GM12878 (cell line): Measurements from ENCODE around the gene FURIN. TPM values are rescaled to one million over a fixed set of nuclear protein-coding genes. Genes with fewer than 3 reads are reported as not detected.
A peak's percentile ranks its signal among the peaks of the same experiment; 100 is the strongest.

Source experiments
- BCL3 ChIP-seq: IDR thresholded peaks from 2 replicates; pipeline ENCODE4 v1.6.1; 2011; ENCODE audit warnings: borderline replicate concordance, low read depth, mild to moderate bottlenecking, moderate library complexity, low read length; ENCODE audit not compliant: insufficient read depth, poor library complexity, severe bottlenecking
- BHLHE40 ChIP-seq, 2 experiments: fragments of 450-650 bp in 1 of 2; IDR thresholded peaks; 2 replicates each; pipeline ENCODE4 v1.6.1; 2011 to 2017; ENCODE audit warnings: low read depth in 2 of 2, borderline replicate concordance in 1 of 2, improper control_type of control experiment in 1 of 2, low read length in 1 of 2, mild to moderate bottlenecking in 1 of 2
- CBX3 ChIP-seq: fragments of 200-600 bp; sonication (generic); IDR thresholded peaks from 2 replicates; pipeline ENCODE4 v1.6.1; 2016; ENCODE audit warnings: low read depth, borderline replicate concordance
- EP300 ChIP-seq, 2 experiments: fragments of 150-350 bp in 1 of 2; IDR thresholded peaks; 2 replicates each; pipeline ENCODE4 v1.6.1; 2011 to 2012; ENCODE audit warnings: low read depth in 2 of 2, low read length in 2 of 2, borderline replicate concordance in 1 of 2, improper control_type of control experiment in 1 of 2, inconsistent platforms in 1 of 2; ENCODE audit not compliant: control insufficient read depth in 1 of 2
- HDAC2 ChIP-seq: fragments of 200-600 bp; sonication (generic); IDR thresholded peaks from 2 replicates; pipeline ENCODE4 v1.6.1; 2017
- IKZF1 ChIP-seq: fragments of 450-650 bp; conservative IDR thresholded peaks from 2 replicates; pipeline ENCODE4 v1.6.1; 2017; ENCODE audit warnings: antibody characterized with exemption, mild to moderate bottlenecking
- JUND ChIP-seq: IDR thresholded peaks from 2 replicates; pipeline ENCODE4 v1.6.1; 2012; ENCODE audit warnings: low read depth, mild to moderate bottlenecking, low read length, improper control_type of control experiment, moderate library complexity
- MLLT1 ChIP-seq: fragments of 450-650 bp; IDR thresholded peaks from 2 replicates; pipeline ENCODE4 v1.6.1; 2016; ENCODE audit warnings: mild to moderate bottlenecking
- MYB ChIP-seq: fragments of 150-350 bp; IDR thresholded peaks from 2 replicates; pipeline ENCODE4 v1.6.1; 2014; ENCODE audit warnings: mild to moderate bottlenecking, low read depth, low read length, borderline replicate concordance
- NFIC ChIP-seq: IDR thresholded peaks from 2 replicates; pipeline ENCODE4 v1.6.1; 2012; ENCODE audit warnings: low read depth, mild to moderate bottlenecking, inconsistent platforms, low read length, moderate library complexity
- NFXL1 ChIP-seq: fragments of 450-650 bp; IDR thresholded peaks from 2 replicates; pipeline ENCODE4 v1.6.1; 2017; ENCODE audit warnings: antibody characterized with exemption, mild to moderate bottlenecking, borderline replicate concordance
- NFYB ChIP-seq: IDR thresholded peaks from 2 replicates; pipeline ENCODE4 v1.6.1; 2011; ENCODE audit warnings: low read depth, mild to moderate bottlenecking, low read length, improper control_type of control experiment, moderate library complexity; ENCODE audit not compliant: insufficient read depth
- NKRF ChIP-seq: fragments of 450-650 bp; conservative IDR thresholded peaks from 2 replicates; pipeline ENCODE4 v1.6.1; 2017; ENCODE audit warnings: mild to moderate bottlenecking, moderate library complexity
- POLR2A ChIP-seq: IDR thresholded peaks from 2 replicates; pipeline ENCODE4 v1.6.1; 2011; ENCODE audit warnings: low read depth, mild to moderate bottlenecking, low read length
- RB1 ChIP-seq: fragments of 450-650 bp; formaldehyde crosslinking; IDR thresholded peaks from 2 replicates; pipeline ENCODE4 v1.6.1; 2017; ENCODE audit warnings: mild to moderate bottlenecking, borderline replicate concordance
- RBBP5 ChIP-seq: fragments of 200-600 bp; sonication (generic); conservative IDR thresholded peaks from 2 replicates; pipeline ENCODE4 v1.6.1; 2016
- RELA ChIP-seq: fragments of 450-650 bp; IDR thresholded peaks from 2 replicates; pipeline ENCODE4 v1.8.0; 2014; ENCODE audit warnings: borderline replicate concordance; ENCODE audit not compliant: partially characterized antibody
- RUNX3 ChIP-seq: IDR thresholded peaks from 2 replicates; pipeline ENCODE4 v1.6.1; 2012; ENCODE audit warnings: low read length, inconsistent platforms
- SKIL ChIP-seq: fragments of 450-650 bp; IDR thresholded peaks from 2 replicates; pipeline ENCODE4 v1.6.1; 2017; ENCODE audit warnings: mild to moderate bottlenecking, low read depth, inconsistent platforms; ENCODE audit not compliant: poor library complexity, severe bottlenecking
- STAT1 ChIP-seq: fragments of 450-650 bp; conservative IDR thresholded peaks from 2 replicates; pipeline ENCODE4 v1.6.1; 2014; ENCODE audit warnings: antibody characterized with exemption, mild to moderate bottlenecking
- USF2 ChIP-seq: IDR thresholded peaks from 2 replicates; pipeline ENCODE4 v1.6.1; 2011; ENCODE audit warnings: low read depth, low read length, improper control_type of control experiment, borderline replicate concordance
- ZZZ3 ChIP-seq: IDR thresholded peaks from 2 replicates; pipeline ENCODE4 v1.6.1; 2011; ENCODE audit warnings: low read depth; ENCODE audit not compliant: control insufficient read depth, insufficient read length
- polyA plus RNA-seq, 11 experiments: library from polyadenylated mRNA; depleted of rRNA in 4 of 11; unstranded in 6 of 11; stranded (reverse) in 5 of 11; fragments of >200 nt; fragmentation: Nextera tagmentation in 4 of 11; fragmentation: Illumina TruSeq in 1 of 11; extraction: Ambion mirVana in 4 of 11; extraction: Trizol in 1 of 11; gene quantifications; 1 replicate in 1 of 11; 2 replicates in 10 of 11; pipeline versions ENCODE4 v1.2.1 to v1.2.3, GENCODE V29; 2011 to 2016; ENCODE audit warnings: inconsistent platforms in 2 of 11, missing spikeins in 2 of 11, low read depth in 1 of 11
- total RNA-seq, 4 experiments: library from RNA; depleted of rRNA in 3 of 4; stranded (reverse); fragments of >200 nt in 3 of 4; fragmentation: Illumina TruSeq in 1 of 4; extraction: Trizol in 1 of 4; gene quantifications; 2 replicates each; pipeline versions ENCODE4 v1.2.1 to v1.2.3, GENCODE V29; 2013 to 2021

The FURIN gene
- total and polyA plus RNA-seq, 10 of the 15 experiments (the other 5 are each of a cell fraction or from before 2014, with no cell fraction given) = 0.47 to 39.9 (median 8.0) TPM

GRCh38 chr15:90871716-90872485, 3.5 kb downstream of the FURIN start (continued):
- 0 out of 4 replicates have a peak, but pooled peaks of 1 of the 2 experiments have one; percentile 25 for TF ChIP-seq BHLHE40 (IDR thresholded peaks at IDR 0.05; ENCODE audit: borderline replicate concordance in 1 of 2, low read depth in 2 of 2, low read length in 1 of 2)
- peak; percentile 46; the same call in 1 of the 2 replicates for TF ChIP-seq NKRF
- 0 out of 2 replicates have a peak, but pooled peaks have one; percentile 5 for TF ChIP-seq MLLT1
- TF ChIP-seq MYB = no peak
- TF ChIP-seq EP300 (IDR thresholded peaks at IDR 0.05; ENCODE audit: borderline replicate concordance in 1 of 2, control insufficient read depth in 1 of 2, low read depth in 2 of 2, low read length in 2 of 2) = no peak
- TF ChIP-seq BCL3 = no peak
- TF ChIP-seq RELA = no peak
- TF ChIP-seq RUNX3 = no peak
- TF ChIP-seq JUND = no peak
- no peak; the same call in 1 of the 2 replicates for TF ChIP-seq POLR2A
- no peak for TF ChIP-seq NFXL1
- no peak for TF ChIP-seq HDAC2
- no peak for TF ChIP-seq USF2
- no peak for TF ChIP-seq RB1
- no peak for TF ChIP-seq CBX3
- TF ChIP-seq NFIC = no peak
- no peak for TF ChIP-seq STAT1
- peak; percentile 31; the same call in 1 of the 2 replicates for TF ChIP-seq IKZF1
- no peak for TF ChIP-seq NFYB
- no peak for TF ChIP-seq ZZZ3
- TF ChIP-seq SKIL = no peak
- no peak for TF ChIP-seq RBBP5
